Body of pancreas (tissue), 4 donors: ENCODE data around the gene ZBTB14.

ENCODE experiments used
- POLR2A ChIP-seq, 3 donors: fragments of 450-650 bp; IDR thresholded peaks; one replicate each; pipeline ENCODE4 v1.6.1; 2016; ENCODE audit warnings: antibody characterized with exemption in 3 of 3, mild to moderate bottlenecking in 2 of 3
- TF ChIP-seq, protein P1 (sequence below), 7 experiments: fragments of 450-650 bp in 4 of 7; fragments of 200-600 bp in 3 of 7; sonication (generic) in 3 of 7; IDR thresholded peaks; one replicate each; pipeline ENCODE4 v1.5.1; 2016 to 2019; ENCODE audit warnings: antibody characterized with exemption in 7 of 7

DNA sequence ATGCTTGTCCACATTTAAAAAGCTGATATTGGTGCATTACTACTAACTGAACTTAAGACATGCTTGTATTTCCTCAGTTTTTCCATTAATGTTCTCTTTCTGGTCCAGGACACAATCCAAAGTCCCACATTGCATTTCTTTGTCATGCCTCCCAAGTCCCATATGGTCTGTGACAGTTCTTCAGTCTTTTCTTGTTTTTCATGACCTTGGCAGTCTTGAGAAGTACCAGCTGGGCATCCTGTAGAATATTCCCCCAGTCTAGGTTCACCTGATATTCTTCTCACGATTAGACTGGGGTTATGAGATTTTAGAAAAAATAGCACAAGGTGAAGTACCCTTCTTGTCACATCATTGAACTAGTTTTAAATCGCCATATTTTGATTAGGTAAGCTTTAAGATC lies 10.3 kb upstream of the ZBTB14 start:
- TF ChIP-seq, protein P1, sequence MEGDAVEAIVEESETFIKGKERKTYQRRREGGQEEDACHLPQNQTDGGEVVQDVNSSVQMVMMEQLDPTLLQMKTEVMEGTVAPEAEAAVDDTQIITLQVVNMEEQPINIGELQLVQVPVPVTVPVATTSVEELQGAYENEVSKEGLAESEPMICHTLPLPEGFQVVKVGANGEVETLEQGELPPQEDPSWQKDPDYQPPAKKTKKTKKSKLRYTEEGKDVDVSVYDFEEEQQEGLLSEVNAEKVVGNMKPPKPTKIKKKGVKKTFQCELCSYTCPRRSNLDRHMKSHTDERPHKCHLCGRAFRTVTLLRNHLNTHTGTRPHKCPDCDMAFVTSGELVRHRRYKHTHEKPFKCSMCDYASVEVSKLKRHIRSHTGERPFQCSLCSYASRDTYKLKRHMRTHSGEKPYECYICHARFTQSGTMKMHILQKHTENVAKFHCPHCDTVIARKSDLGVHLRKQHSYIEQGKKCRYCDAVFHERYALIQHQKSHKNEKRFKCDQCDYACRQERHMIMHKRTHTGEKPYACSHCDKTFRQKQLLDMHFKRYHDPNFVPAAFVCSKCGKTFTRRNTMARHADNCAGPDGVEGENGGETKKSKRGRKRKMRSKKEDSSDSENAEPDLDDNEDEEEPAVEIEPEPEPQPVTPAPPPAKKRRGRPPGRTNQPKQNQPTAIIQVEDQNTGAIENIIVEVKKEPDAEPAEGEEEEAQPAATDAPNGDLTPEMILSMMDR (IDR thresholded peaks at IDR 0.05) = no peak
- TF ChIP-seq POLR2A (IDR thresholded peaks at IDR 0.05) = no peak
